ENCODE measurements around the gene ZNF559. TPM values are rescaled to one million over a fixed set of nuclear protein-coding genes. Genes with fewer than 3 reads are reported as not detected.
"Not testable (repeated sequence)": the region's sequence is repeated elsewhere in the genome, so short reads cannot be mapped to it uniquely, and the experiment has no call there.

ZNF559 gene
- total RNA-seq, result 28.5 TPM
- polyA plus RNA-seq (ENCODE audit: insufficient read depth, low read depth, low replicate concordance), result 19.5 TPM
- long read RNA-seq, donor 1, partial matches to known transcripts, result 0 of 2 reads
- long read RNA-seq, donor 1, other reads (novel, unspliced or antisense), result 0 of 2 reads
- long read RNA-seq, donor 2, partial matches to known transcripts, result 0 of 4 reads
- long read RNA-seq, donor 2, other reads (novel, unspliced or antisense), result 0 of 4 reads
- long read RNA-seq, donor 3, partial matches to known transcripts, result 0 of 1 reads
- long read RNA-seq, donor 3, other reads (novel, unspliced or antisense), result 0 of 1 reads
- long read RNA-seq, donor 4, result 0 reads
- long read RNA-seq, donor 5, result 0 reads
- long read RNA-seq, donor 6, partial matches to known transcripts, result 0 of 1 reads
- long read RNA-seq, donor 6, other reads (novel, unspliced or antisense), result 0 of 1 reads
- long read RNA-seq, donor 7, partial matches to known transcripts, result 1 of 16 reads
- long read RNA-seq, donor 7, other reads (novel, unspliced or antisense), result 11 of 16 reads
- long read RNA-seq, donor 8, partial matches to known transcripts, result 0 of 2 reads
- long read RNA-seq, donor 8, other reads (novel, unspliced or antisense), result 0 of 2 reads
- long read RNA-seq, donor 9, partial matches to known transcripts, result 0 of 1 reads
- long read RNA-seq, donor 9, other reads (novel, unspliced or antisense), result 0 of 1 reads
- long read RNA-seq, donor 10, partial matches to known transcripts, result 0 of 1 reads
- long read RNA-seq, donor 10, other reads (novel, unspliced or antisense), result 0 of 1 reads

GRCh38 chr19:9323919-9324583, at the start of gene ZNF559:
Gene ZNF559 (plus strand): TSS chr19:9324179. CDS start chr19:9338550, 14,371 bp downstream.
- Histone ChIP-seq H3K9ac (ENCODE audit: low read length in 3 of 3) (peak within 1 kb of the TSS; percentile 52 to 84 (median 61)), H3K27me3 (ENCODE audit: control insufficient read depth, insufficient read depth, low read length) (no peaks in the 10 kb centered on the region), H3K9me3 (ENCODE audit: control insufficient read depth in 2 of 3, insufficient read depth in 1 of 3, low read length in 3 of 3) (peaks cover 4 to 26% (median 5%) of the 10 kb centered on the region in 3 donors), H3K36me3 (ENCODE audit: control insufficient read depth in 2 of 3, insufficient read depth in 3 of 3, low read length in 3 of 3) (peaks cover 2 to 6% (median 3%) of the 10 kb centered on the region in 3 donors), H3K4me1 (ENCODE audit: control insufficient read depth in 2 of 3, insufficient read depth in 2 of 3, low read depth in 1 of 3, low read length in 3 of 3) (peaks cover 0 to 2% (median 0%) of the 10 kb centered on the region in 3 donors), H3K27ac (ENCODE audit: low read depth in 2 of 2, low read length in 2 of 2) (peak within 1 kb of the TSS; percentile 76 to 88), H3K4me3 (ENCODE audit: low read length in 3 of 3) (peak within 1 kb of the TSS; percentile 81 to 93 (median 90))
- no peak for TF ChIP-seq CTCF (IDR thresholded peaks at IDR 0.05; ENCODE audit: borderline replicate concordance, extremely low read depth, insufficient read depth)
- FAIRE-seq (no peak), DNase-seq (peak; percentile 98 to 99 (median 98))
- intact Hi-C loops (cut with DNase I), result no loop called here

GRCh38 chr19:9283485-9283884, 40.5 kb upstream of the ZNF559 start:
- H3K9ac ChIP-seq (ENCODE audit: low read length in 3 of 3); H3K4me1 ChIP-seq (ENCODE audit: control insufficient read depth in 2 of 3, insufficient read depth in 2 of 3, low read depth in 1 of 3, low read length in 3 of 3); H3K27me3 ChIP-seq (ENCODE audit: control insufficient read depth, insufficient read depth, low read length); H3K4me3 ChIP-seq (ENCODE audit: low read length in 3 of 3); H3K36me3 ChIP-seq (ENCODE audit: control insufficient read depth in 2 of 3, insufficient read depth in 3 of 3, low read length in 3 of 3); FAIRE-seq; intact Hi-C loops (cut with DNase I); H3K27ac ChIP-seq (ENCODE audit: low read depth in 2 of 2, low read length in 2 of 2): not testable (repeated sequence)
- peaks cover 0 to 13% (median 4%) of the 10 kb centered on the region in 3 donors for H3K9me3 ChIP-seq (ENCODE audit: control insufficient read depth in 2 of 3, insufficient read depth in 1 of 3, low read length in 3 of 3)
- DNase-seq, result peak in 3 of 5 donors; percentile 15 to 36 (median 30)

DNA sequence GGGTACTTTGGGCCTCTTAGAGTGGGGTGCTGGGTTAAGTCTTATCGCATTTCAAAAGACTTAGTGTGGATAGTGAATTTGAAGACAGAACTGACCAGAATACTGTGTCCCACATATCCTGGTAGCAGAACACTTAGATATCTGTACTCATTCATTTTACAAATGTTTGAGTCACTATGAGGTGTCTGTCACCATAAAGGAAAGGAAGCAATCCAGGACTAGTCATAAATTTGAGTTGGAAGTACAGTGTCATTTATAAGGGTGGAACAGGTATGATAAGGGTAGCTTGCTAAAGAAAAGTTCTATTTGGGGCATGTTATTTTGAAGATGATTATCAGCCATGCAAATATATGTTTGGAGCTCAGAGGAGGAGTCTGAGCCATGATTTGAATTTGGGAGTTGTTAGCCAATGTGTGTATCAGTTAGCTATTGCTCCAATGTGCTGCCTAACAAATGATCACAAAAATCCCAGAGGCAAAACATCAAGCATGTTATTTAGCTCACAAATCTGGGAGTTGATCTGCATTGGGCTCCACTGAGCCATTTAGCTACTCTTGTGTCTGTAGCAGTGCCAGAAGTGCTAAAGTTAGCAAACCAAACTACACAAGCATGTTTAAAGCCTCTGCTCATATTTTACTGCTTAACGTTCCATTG, 34.6 kb upstream of the ZNF559 start:
- FAIRE-seq (no peak), DNase-seq (no peak)
- intact Hi-C loops (cut with DNase I), result no loop called here
- Histone ChIP-seq H3K4me3 (ENCODE audit: low read length in 3 of 3) (peak overlapping the region in 1 of 3 donors; percentile 3), H3K9me3 (ENCODE audit: control insufficient read depth in 2 of 3, insufficient read depth in 1 of 3, low read length in 3 of 3) (peaks cover 0 to 51% (median 18%) of the 10 kb centered on the region in 3 donors), H3K27ac (ENCODE audit: low read depth in 2 of 2, low read length in 2 of 2) (no peak overlapping the region), H3K4me1 (ENCODE audit: control insufficient read depth in 2 of 3, insufficient read depth in 2 of 3, low read depth in 1 of 3, low read length in 3 of 3) (no peaks in the 10 kb centered on the region), H3K9ac (ENCODE audit: low read length in 3 of 3) (no peak overlapping the region), H3K36me3 (ENCODE audit: control insufficient read depth in 2 of 3, insufficient read depth in 3 of 3, low read length in 3 of 3) (peaks cover 0 to 22% (median 7%) of the 10 kb centered on the region in 3 donors), H3K27me3 (ENCODE audit: control insufficient read depth, insufficient read depth, low read length) (no peaks in the 10 kb centered on the region)
- TF ChIP-seq CTCF (IDR thresholded peaks at IDR 0.05; ENCODE audit: borderline replicate concordance, extremely low read depth, insufficient read depth), result no peak

Measured in kidney (tissue), 22 donors.